Activated CD8-positive, alpha-beta T cell treated with anti-CD3 and anti-CD28 coated beads for 36 hours (primary cell): ENCODE measurements around the gene ERFL. TPM values are rescaled to one million over a fixed set of nuclear protein-coding genes. Genes with fewer than 3 reads are reported as not detected.

Source experiments
- ATAC-seq: fragments of 200-7000 bp; cut with Tn5 transposase; one replicate; pipeline ENCODE4 v1.10.0; 2021; ENCODE audit warnings: mild to moderate bottlenecking, moderate library complexity
- CTCF ChIA-PET: fragments of 350-600 bp; sonication (Branson Sonifier 250); formaldehyde crosslinking; loops from one replicate; lab custom pipeline; 2021; ENCODE audit warnings: antibody characterized with exemption; lab: Charles Lee
- POLR2A ChIA-PET: fragments of 350-600 bp; sonication (Branson Sonifier 250); formaldehyde crosslinking; loops from one replicate; lab custom pipeline; 2021; ENCODE audit warnings: antibody characterized with exemption; lab: Charles Lee
- DNase-seq: peaks from one replicate; pipeline ENCODE4 v3.0.0-alpha.2; 2020
- H3K27ac Mint-ChIP-seq: one replicate; pipeline ENCODE4 v1.8.0; 2021; ENCODE audit warnings: mild to moderate bottlenecking, mixed read lengths
- H3K27me3 Mint-ChIP-seq: one replicate; pipeline ENCODE4 v1.8.0; 2021; ENCODE audit warnings: mixed read lengths
- H3K36me3 Mint-ChIP-seq: one replicate; pipeline ENCODE4 v1.8.0; 2021; ENCODE audit warnings: low read depth, mixed read lengths
- H3K4me1 Mint-ChIP-seq: one replicate; pipeline ENCODE4 v1.8.0; 2021; ENCODE audit warnings: low read depth, mixed read lengths
- H3K4me3 Mint-ChIP-seq: one replicate; pipeline ENCODE4 v1.8.0; 2021; ENCODE audit warnings: mild to moderate bottlenecking, moderate library complexity, mixed read lengths
- H3K9me3 Mint-ChIP-seq: one replicate; pipeline ENCODE4 v1.8.0; 2021; ENCODE audit warnings: mixed read lengths
- intact Hi-C: fragments of 100-400 bp; cut with micrococcal nuclease; formaldehyde crosslinking; loops from one replicate; pipeline ENCODE4 v1.10.0; 2022
- total RNA-seq, 2 experiments: library from RNA; stranded (reverse); gene quantifications; one replicate each; pipeline ENCODE4 v1.2.3, GENCODE V29; 2021
- TF ChIP-seq, protein P1 (sequence below): fragments of 200-600 bp; IDR thresholded peaks from one replicate; pipeline ENCODE4 v1.8.0; 2022; ENCODE audit warnings: antibody characterized with exemption, mild to moderate bottlenecking

The ERFL gene
- total RNA-seq, 2 experiments from 2014 or later, result 1.5 to 1.6 TPM

DNA sequence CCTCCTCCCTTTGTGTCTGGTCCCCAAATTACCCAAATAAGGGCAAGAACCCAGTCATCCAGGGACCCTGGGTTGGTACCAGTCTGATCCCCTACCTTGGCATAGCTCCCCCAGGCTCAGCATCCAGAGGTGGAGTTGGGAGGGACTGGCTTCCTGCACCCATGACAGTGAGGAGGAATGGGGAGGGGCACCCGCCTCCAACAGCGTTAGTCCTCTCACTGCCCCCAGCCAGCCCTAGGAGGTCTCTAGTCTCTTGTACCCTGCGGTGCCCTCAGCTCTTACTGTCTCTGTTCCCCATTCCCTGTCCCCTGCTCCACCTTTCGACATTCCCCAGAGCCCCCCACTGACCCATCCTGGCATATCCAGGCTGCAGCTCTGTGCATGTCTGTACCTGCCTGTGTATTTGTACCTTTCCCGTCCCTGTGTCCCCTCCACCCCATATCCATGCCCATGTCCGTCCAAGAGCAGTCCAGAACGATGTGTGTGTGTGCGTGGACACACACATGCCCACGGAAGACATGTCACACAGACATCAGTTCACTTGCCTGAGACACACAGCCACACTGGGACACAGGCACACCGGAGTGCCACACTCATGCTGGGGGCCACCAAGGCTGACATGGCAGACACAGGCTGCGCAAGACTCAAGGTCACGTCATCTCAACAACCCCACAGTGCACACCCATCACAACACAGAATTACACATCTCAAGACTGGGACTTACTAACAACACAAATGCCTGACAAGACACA, 17.8 kb downstream of the ERFL start:
- peak; percentile 8 for ATAC-seq
- POLR2A ChIA-PET, result interaction anchor here (0.7 to 2.8 kb wide), 16 partner anchors 9 to 50 kb away, joined by 3 to 23 read pairs (median 5); partner anchors contain the start of genes CD79A, ERFL and RPS19
- TF ChIP-seq, protein P1, sequence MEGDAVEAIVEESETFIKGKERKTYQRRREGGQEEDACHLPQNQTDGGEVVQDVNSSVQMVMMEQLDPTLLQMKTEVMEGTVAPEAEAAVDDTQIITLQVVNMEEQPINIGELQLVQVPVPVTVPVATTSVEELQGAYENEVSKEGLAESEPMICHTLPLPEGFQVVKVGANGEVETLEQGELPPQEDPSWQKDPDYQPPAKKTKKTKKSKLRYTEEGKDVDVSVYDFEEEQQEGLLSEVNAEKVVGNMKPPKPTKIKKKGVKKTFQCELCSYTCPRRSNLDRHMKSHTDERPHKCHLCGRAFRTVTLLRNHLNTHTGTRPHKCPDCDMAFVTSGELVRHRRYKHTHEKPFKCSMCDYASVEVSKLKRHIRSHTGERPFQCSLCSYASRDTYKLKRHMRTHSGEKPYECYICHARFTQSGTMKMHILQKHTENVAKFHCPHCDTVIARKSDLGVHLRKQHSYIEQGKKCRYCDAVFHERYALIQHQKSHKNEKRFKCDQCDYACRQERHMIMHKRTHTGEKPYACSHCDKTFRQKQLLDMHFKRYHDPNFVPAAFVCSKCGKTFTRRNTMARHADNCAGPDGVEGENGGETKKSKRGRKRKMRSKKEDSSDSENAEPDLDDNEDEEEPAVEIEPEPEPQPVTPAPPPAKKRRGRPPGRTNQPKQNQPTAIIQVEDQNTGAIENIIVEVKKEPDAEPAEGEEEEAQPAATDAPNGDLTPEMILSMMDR, result no peak
- intact Hi-C loops, result no loop called here
- Mint-ChIP-seq H3K9me3 (no peaks in the 10 kb centered on the region), H3K27me3 (peaks cover 20% of the 10 kb centered on the region), H3K36me3 (peaks cover 17% of the 10 kb centered on the region), H3K4me1 (peaks cover 51% of the 10 kb centered on the region), H3K27ac (no peak overlapping the region), H3K4me3 (no peak overlapping the region)
- DNase-seq, result no peak
- CTCF ChIA-PET, result interaction anchor here (1.2 kb wide), 1 partner anchor 15 kb away, joined by 3 read pairs; no protein-coding TSS in a partner anchor

DNA sequence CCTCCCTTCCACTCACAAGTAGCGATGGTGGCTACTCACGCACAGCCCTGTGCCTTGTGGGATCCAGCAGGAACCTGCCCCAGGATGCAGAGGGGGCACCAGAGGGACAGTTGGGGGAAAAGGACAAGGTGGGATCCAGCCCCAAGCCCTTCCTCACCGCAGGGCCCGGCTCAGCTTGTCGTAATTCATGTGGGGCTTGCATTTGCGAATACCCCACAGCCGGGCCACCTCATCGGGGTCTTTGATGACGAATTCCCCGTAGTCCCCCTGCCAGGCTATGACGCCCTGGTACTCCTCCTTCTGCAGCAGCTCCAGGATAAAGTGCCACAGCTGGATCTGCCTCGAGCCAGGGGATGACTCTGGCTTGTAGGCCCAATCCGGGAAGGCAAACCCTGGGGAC, 18.5 kb downstream of the ERFL start:
- ChIA-PET CTCF (interaction anchor here (1.2 kb wide), 1 partner anchor 14 kb away, joined by 3 read pairs; no protein-coding TSS in a partner anchor), POLR2A (interaction anchor here (0.7 to 2.8 kb wide), 12 partner anchors 8 to 36 kb away, joined by 3 to 23 read pairs (median 4); partner anchors contain the start of gene CD79A)
- intact Hi-C loops, result no loop called here
- no peak for ATAC-seq
- peaks cover 20% of the 10 kb centered on the region for H3K27me3 Mint-ChIP-seq
- TF ChIP-seq, protein P1, result no peak
- DNase-seq, result no peak
- H3K9me3 Mint-ChIP-seq, result no peaks in the 10 kb centered on the region
- H3K4me1 Mint-ChIP-seq, result peaks cover 54% of the 10 kb centered on the region
- no peak overlapping the region for H3K27ac Mint-ChIP-seq
- H3K36me3 Mint-ChIP-seq, result peaks cover 22% of the 10 kb centered on the region
- H3K4me3 Mint-ChIP-seq, result no peak overlapping the region

DNA sequence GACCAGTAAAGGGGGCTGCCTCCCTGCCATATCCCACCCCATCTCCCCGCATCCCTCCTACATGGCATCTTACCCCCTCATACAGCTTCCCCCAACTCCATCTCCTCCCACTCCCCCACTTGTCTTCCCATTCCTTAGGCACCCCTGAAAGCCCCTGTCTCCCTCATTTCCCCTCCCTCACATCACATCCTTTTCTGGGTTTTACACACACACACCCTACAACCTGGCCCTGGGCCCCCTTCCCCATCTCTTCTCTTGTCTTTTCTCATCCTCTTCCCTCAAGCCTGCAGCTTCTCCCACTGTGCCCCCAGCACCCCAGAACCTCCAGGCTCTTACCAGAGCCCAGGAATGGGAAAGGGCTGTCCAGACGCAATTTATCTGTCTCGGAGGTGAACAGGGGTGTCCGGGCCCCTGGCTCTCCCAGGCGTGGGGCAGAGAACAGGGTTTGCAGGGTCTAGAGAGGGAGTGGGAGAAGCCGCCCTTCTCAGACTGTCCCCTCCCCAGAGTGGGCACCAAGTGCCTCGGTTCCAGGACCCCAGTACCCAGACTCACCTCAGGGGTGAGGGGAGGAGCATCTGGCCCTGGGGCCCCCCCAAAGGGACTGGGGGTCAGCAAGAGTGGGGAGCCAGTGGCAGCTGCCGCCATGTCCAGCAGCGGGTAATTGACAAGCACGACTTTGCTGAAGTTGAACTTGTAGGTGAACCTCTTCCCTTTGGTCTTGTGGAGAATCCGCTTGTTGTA, 19.4 kb downstream of the ERFL start:
- H3K27ac Mint-ChIP-seq, result no peak overlapping the region
- ATAC-seq (no peak), DNase-seq (no peak)
- H3K9me3 Mint-ChIP-seq, result no peaks in the 10 kb centered on the region
- peaks cover 16% of the 10 kb centered on the region for H3K27me3 Mint-ChIP-seq
- TF ChIP-seq, protein P1, result no peak
- POLR2A ChIA-PET, result interaction anchor here (0.6 to 2.8 kb wide), 13 partner anchors 9 to 397 kb away, joined by 3 to 10 read pairs (median 3); partner anchors contain the start of genes CD79A and RPS19
- no peak overlapping the region for H3K4me3 Mint-ChIP-seq
- peaks cover 56% of the 10 kb centered on the region for H3K4me1 Mint-ChIP-seq
- H3K36me3 Mint-ChIP-seq, result peaks cover 30% of the 10 kb centered on the region
- CTCF ChIA-PET, result interaction anchor here (0.9 to 1.2 kb wide), 2 partner anchors 11 to 13 kb away, joined by 3 read pairs; no protein-coding TSS in a partner anchor
- intact Hi-C loops, result no loop called here

DNA sequence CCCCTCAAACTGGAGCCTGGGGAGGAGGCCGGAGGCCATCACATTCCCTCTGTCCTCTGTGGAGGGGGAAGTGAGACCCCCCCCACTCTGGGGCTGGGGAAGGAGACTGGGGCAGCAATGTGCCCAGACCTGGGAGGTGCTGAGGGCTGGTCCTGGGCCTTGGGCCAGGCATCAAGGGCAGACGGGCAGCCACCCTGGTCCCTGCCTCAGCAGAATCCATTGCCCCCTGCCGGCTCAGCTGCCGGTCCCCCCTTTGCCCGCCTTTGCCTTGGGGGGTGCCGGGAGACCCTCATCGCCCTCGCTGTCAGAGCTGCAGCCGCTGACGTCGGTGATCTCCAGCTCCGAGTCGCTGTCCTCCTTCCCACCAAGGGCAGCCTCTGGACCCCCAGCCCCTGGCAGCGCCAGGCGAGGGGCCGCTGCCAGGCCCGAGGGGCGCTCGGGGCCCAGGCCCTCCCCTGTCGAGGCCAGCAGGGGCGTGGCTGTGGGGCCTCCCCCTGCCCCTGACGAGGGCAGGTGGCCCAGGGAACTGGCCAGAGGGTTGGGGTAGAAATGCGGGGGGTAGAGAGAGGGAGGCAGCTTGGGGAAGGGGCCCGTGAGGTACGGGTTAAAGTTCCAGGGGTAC, 20.1 kb downstream of the ERFL start:
- TF ChIP-seq, protein P1, result no peak
- Mint-ChIP-seq H3K4me3 (no peak overlapping the region), H3K9me3 (no peaks in the 10 kb centered on the region), H3K27ac (no peak overlapping the region), H3K36me3 (peaks cover 36% of the 10 kb centered on the region), H3K4me1 (peaks cover 56% of the 10 kb centered on the region), H3K27me3 (peaks cover 11% of the 10 kb centered on the region)
- DNase-seq (no peak), ATAC-seq (no peak)
- intact Hi-C loops, result no loop called here
- POLR2A ChIA-PET, result interaction anchor here (0.6 to 2.2 kb wide), 10 partner anchors 8 to 397 kb away, joined by 3 to 10 read pairs (median 3); partner anchors contain the start of gene RPS19
- CTCF ChIA-PET, result interaction anchor here (0.9 kb wide), 1 partner anchor 10 kb away, joined by 3 read pairs; no protein-coding TSS in a partner anchor
